ENCODE measurements around the gene ABLIM1. TPM values are rescaled to one million over a fixed set of nuclear protein-coding genes. Genes with fewer than 3 reads are reported as not detected.

Gene ABLIM1
- total and polyA plus RNA-seq, 5 experiments from 2014 or later, result 267 to 430 (median 388) TPM

GRCh38 chr10:114669648-114670047 is 11.6 kb upstream of the ABLIM1 start:
- Mint-ChIP-seq H3K4me1 (no peaks in the 10 kb centered on the region), H3K27ac (no peak overlapping the region), H3K36me3 (peaks cover 0 to 4% (median 0%) of the 10 kb centered on the region in 3 donors), H3K9me3 (peaks cover 0 to 4% (median 0%) of the 10 kb centered on the region in 9 donors), H3K27me3 (peaks cover 0 to 5% (median 5%) of the 10 kb centered on the region in 5 donors), H3K4me3 (no peak overlapping the region)
- ATAC-seq (no peak), DNase-seq (no peak)
- POLR2A ChIA-PET, result no interaction called here

DNA sequence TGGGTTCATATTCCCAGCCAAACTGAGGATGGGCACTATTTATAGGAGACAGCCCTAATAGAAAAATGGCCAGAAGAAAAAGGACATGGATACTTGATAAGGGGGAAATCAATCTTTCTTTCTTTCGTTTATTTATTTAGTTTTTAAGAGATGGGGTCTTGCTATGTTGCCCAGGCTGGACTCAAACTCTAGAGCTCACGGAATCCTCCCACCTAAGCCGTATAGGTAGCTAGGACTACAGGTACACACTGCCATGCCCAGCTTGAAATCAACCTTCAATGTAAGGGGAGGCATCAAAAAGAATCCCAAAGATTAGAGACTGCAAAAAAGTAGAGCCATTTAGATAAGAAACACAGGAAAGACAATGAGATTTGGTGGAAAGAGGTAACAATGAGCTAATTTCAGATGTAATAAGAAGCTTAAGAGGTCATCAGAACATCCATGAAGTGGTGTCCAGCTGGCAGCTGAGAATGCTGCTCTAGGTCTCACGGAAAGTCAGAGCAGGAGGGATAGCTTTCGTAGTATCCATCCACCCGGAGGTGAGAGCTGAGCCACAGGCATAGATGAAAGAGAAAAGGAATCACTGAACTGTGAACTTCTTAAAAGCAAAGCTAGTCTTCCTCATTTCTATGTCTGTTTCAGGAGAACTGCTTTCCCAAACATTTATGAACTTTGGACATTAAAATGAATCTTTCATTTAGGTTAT is 10.5 kb upstream of the ABLIM1 start:
- Mint-ChIP-seq H3K36me3 (peaks cover 0 to 4% (median 0%) of the 10 kb centered on the region in 3 donors), H3K9me3 (peaks cover 0 to 4% (median 0%) of the 10 kb centered on the region in 9 donors), H3K27me3 (peaks cover 0 to 3% (median 3%) of the 10 kb centered on the region in 5 donors), H3K4me1 (peaks cover 0 to 3% (median 0%) of the 10 kb centered on the region in 4 donors), H3K4me3 (no peak overlapping the region), H3K27ac (no peak overlapping the region)
- DNase-seq (no peak), ATAC-seq (no peak)
- POLR2A ChIA-PET, result interaction anchor here (0.5 kb wide), 1 partner anchor 133 kb away, joined by 3 read pairs; no protein-coding TSS in a partner anchor

DNA sequence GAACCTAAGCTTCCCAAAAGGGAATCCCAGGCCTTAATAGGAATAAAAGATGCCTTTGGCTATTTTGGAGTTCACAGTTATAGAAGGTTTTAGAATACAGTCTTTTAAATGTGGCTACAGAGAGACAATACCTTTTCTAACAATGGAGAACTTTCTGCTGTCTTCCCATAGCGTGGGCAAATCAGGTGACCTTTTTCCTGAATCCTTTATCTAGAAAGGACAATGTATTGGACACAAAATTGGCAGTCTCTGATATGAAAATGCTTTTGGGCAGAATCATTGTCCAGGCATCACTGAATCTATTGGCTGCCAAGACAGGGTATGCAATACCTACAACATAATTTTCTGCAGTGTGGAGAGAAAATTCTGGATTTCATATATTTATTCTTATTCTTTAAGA is 7.8 kb upstream of the ABLIM1 start:
- H3K27me3 Mint-ChIP-seq, result peaks cover 0 to 6% (median 3%) of the 10 kb centered on the region in 5 donors
- POLR2A ChIA-PET, result no interaction called here
- no peak overlapping the region for H3K4me3 Mint-ChIP-seq
- H3K36me3 Mint-ChIP-seq, result peaks cover 0 to 4% (median 0%) of the 10 kb centered on the region in 3 donors
- no peak for ATAC-seq
- H3K4me1 Mint-ChIP-seq, result peaks cover 0 to 3% (median 0%) of the 10 kb centered on the region in 4 donors
- no peak overlapping the region for H3K27ac Mint-ChIP-seq
- peaks cover 0 to 4% (median 0%) of the 10 kb centered on the region in 9 donors for H3K9me3 Mint-ChIP-seq
- DNase-seq, result no peak

DNA sequence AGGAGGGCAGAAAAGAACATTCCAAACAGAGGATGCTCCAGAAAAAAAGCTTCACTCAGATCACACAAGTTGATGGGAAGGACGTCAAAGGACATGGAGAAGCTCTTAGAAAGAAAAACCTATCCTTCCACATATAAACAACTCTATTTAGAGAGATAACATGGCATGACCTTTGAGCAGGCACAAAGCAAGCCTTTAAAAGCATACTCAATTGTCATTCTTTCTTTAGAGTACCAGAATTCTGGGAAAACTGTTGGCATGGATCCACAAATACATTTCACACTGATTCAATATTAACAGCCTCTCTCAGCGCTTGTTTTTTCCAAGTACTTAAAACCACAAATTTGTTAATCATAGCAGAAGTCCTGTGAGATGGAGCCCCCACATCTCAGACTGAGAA is 7.3 kb upstream of the ABLIM1 start:
- POLR2A ChIA-PET, result no interaction called here
- Mint-ChIP-seq H3K9me3 (peaks cover 0 to 4% (median 0%) of the 10 kb centered on the region in 9 donors), H3K4me3 (no peak overlapping the region), H3K36me3 (peaks cover 0 to 4% (median 0%) of the 10 kb centered on the region in 3 donors), H3K27me3 (peaks cover 0 to 4% (median 3%) of the 10 kb centered on the region in 5 donors), H3K4me1 (peaks cover 0 to 3% (median 0%) of the 10 kb centered on the region in 4 donors), H3K27ac (no peak overlapping the region)
- no peak for DNase-seq
- no peak for ATAC-seq

DNA sequence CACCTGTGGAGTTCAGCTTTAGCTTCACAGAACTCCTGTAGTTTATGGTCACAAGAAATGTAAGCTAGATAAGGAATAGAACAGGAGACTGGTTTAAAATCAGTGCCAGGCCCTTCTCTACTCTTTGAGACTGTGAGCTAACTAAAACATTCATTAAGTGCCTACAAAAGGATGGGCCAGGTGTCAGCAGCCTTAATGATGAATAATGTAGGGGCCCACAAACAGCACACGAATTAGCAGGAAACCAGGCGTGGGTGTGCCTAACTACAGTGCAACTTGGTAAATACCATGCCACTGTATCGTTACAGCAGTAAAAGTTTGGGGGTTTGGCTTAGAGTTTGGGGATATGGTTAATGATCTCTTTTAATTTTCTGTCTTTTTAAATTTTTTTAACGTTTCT is 6.1 kb upstream of the ABLIM1 start:
- Mint-ChIP-seq H3K9me3 (peaks cover 0 to 4% (median 0%) of the 10 kb centered on the region in 9 donors), H3K4me1 (peaks cover 0 to 3% (median 0%) of the 10 kb centered on the region in 4 donors), H3K27ac (no peak overlapping the region), H3K4me3 (no peak overlapping the region), H3K27me3 (peaks cover 0 to 4% (median 3%) of the 10 kb centered on the region in 5 donors), H3K36me3 (peaks cover 0 to 4% (median 0%) of the 10 kb centered on the region in 3 donors)
- ATAC-seq, result no peak
- POLR2A ChIA-PET, result no interaction called here
- no peak for DNase-seq

- POLR2A ChIA-PET, result no interaction called here
- no peak for DNase-seq
- Mint-ChIP-seq H3K9me3 (peaks cover 0 to 4% (median 0%) of the 10 kb centered on the region in 9 donors), H3K27me3 (peaks cover 0 to 4% (median 3%) of the 10 kb centered on the region in 5 donors), H3K36me3 (peaks cover 0 to 4% (median 0%) of the 10 kb centered on the region in 3 donors), H3K4me1 (peaks cover 0 to 3% (median 0%) of the 10 kb centered on the region in 4 donors), H3K4me3 (no peak overlapping the region), H3K27ac (no peak overlapping the region)
- no peak for ATAC-seq
Observed at GRCh38 chr10:114663626-114664025, 5.6 kb upstream of the ABLIM1 start.

GRCh38 chr10:114662646-114663217 is 4.7 kb upstream of the ABLIM1 start:
- peaks cover 0 to 4% (median 0%) of the 10 kb centered on the region in 9 donors for H3K9me3 Mint-ChIP-seq
- POLR2A ChIA-PET, result no interaction called here
- H3K4me3 Mint-ChIP-seq, result no peak overlapping the region
- H3K4me1 Mint-ChIP-seq, result peaks cover 0 to 3% (median 0%) of the 10 kb centered on the region in 4 donors
- DNase-seq (no peak), ATAC-seq (no peak)
- peaks cover 0 to 3% (median 0%) of the 10 kb centered on the region in 3 donors for H3K36me3 Mint-ChIP-seq
- H3K27ac Mint-ChIP-seq, result no peak overlapping the region
- peaks cover 0 to 4% (median 3%) of the 10 kb centered on the region in 5 donors for H3K27me3 Mint-ChIP-seq

DNA sequence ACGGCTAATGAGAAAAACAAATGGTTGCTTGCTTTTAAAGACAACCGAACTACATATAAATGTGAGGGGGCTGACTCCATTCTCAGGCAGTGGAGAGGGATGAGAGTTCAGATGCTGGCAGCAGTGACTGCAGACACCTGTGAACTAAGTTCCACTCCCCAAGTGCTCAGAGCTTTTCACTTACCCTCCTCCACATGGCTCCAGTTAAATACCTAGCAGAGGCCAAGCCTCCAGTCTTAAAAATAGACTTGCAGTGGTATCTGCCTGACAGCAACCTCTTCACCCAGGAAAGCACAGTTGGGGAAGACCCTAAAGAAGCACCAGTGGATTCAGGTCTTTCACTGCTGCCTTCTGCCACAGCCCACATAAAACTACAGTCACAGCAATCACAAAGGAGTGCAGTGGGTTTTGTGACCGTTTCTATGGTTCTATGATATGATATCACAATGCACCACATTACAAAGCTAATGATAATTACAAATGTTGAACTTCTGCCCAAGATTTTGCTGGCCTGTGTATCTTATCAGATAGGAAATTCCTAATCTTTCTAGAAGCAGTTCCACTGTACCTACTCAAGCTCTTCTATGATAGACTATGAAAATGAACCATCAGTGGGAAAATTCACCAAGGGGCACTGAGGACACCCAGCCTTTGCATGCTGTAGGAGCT is 3.3 kb upstream of the ABLIM1 start:
- Mint-ChIP-seq H3K27me3 (peaks cover 0 to 7% (median 0%) of the 10 kb centered on the region in 5 donors), H3K9me3 (no peaks in the 10 kb centered on the region), H3K4me1 (peaks cover 0 to 3% (median 0%) of the 10 kb centered on the region in 4 donors), H3K36me3 (no peaks in the 10 kb centered on the region), H3K4me3 (no peak overlapping the region), H3K27ac (no peak overlapping the region)
- ATAC-seq, result no peak
- POLR2A ChIA-PET, result no interaction called here
- DNase-seq, result no peak

DNA sequence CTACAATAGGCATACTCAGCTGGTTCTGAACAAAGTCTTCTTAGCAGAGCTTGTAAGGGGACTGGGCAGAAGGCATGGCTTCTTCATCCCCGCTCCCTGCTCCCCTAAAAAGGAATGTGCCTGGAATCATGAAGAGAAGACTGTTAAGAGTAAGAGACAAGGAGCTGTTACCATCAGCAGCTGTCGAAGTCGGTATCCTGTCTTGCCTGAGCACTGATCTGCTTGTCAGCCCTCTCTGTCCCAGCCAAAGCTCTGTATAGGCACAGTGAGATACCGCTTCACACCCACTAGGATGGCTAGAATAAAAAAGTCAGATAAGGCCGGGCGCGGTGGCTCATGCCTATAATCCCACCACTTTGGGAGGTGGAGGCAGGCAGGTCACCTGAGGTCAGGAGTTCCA is 2.4 kb downstream of the ABLIM1 start:
- H3K27me3 Mint-ChIP-seq, result peaks cover 0 to 3% (median 0%) of the 10 kb centered on the region in 5 donors
- no peaks in the 10 kb centered on the region for H3K9me3 Mint-ChIP-seq
- POLR2A ChIA-PET, result no interaction called here
- no peak overlapping the region for H3K4me3 Mint-ChIP-seq
- ATAC-seq (no peak), DNase-seq (no peak)
- H3K27ac Mint-ChIP-seq, result no peak overlapping the region
- peaks cover 0 to 5% (median 0%) of the 10 kb centered on the region in 4 donors for H3K4me1 Mint-ChIP-seq
- no peaks in the 10 kb centered on the region for H3K36me3 Mint-ChIP-seq

DNA sequence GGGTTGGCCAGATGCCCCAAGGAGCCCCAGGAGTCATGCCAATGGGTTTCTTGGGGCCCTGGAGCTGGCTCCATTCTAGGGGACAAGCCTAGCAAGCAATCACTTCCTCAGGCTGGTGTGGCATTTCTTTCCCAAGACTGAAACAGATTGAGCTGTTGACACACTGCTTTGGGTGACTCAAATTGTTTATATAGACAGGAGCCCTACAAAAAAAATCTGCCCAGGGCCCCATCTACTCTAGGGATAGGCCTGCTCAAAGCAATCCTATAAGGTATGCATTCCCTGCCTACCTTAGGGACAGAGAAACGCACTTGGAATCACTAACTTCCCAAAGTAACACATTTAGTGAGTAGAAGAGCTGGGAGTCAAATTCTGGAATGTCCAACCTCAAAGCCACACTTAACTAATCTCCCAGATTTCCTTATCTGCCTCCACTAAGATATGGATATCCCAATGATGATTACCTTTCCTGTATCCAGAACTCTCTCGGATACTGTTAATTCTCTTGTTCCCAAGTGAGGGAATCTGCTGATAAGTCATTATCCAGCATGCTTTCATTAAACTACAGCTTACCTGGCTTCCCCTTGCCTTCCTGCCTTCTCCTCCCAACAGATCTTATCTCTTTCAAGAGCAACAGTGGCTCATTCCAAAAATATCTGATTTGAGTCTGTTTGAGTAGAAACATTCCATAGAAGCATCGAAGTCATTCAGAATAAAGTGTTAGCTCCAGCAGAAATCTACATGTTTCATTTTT is 3.1 kb downstream of the ABLIM1 start:
- Mint-ChIP-seq H3K27me3 (peaks cover 0 to 3% (median 0%) of the 10 kb centered on the region in 5 donors), H3K4me1 (peaks cover 0 to 5% (median 0%) of the 10 kb centered on the region in 4 donors), H3K36me3 (no peaks in the 10 kb centered on the region), H3K27ac (no peak overlapping the region), H3K9me3 (no peaks in the 10 kb centered on the region), H3K4me3 (no peak overlapping the region)
- DNase-seq, result no peak
- POLR2A ChIA-PET, result no interaction called here
- no peak for ATAC-seq

DNA sequence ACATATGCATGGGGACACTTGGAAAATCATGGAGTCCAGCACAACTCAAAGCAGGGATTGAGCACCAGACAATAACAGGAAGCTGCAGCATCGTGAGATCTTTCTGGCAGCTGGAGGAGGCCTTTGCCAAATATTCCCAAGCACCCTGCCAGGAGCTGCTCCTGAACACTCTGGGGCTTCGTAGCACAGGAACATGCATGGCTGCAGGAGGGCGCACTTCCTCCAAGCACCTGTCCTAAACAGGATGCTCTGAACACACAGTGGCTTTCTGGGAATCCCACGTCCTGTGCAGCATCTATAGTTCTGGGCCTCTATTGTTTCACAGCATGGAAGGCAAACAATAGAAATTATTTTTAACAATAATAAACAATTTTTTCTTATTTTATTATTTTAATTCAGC is 4.1 kb downstream of the ABLIM1 start:
- DNase-seq (no peak), ATAC-seq (no peak)
- H3K9me3 Mint-ChIP-seq, result no peaks in the 10 kb centered on the region
- no peak overlapping the region for H3K4me3 Mint-ChIP-seq
- H3K36me3 Mint-ChIP-seq, result no peaks in the 10 kb centered on the region
- no peak overlapping the region for H3K27ac Mint-ChIP-seq
- POLR2A ChIA-PET, result no interaction called here
- H3K27me3 Mint-ChIP-seq, result peaks cover 0 to 3% (median 0%) of the 10 kb centered on the region in 5 donors
- H3K4me1 Mint-ChIP-seq, result peaks cover 0 to 5% (median 0%) of the 10 kb centered on the region in 4 donors

Measured in naive thymus-derived CD8-positive, alpha-beta T cell (primary cell).